ENCODE results near the gene LUC7L. TPM values are rescaled to one million over a fixed set of nuclear protein-coding genes. Genes with fewer than 3 reads are reported as not detected.

Gene LUC7L
- total and polyA plus RNA-seq, 3 donors from 2014 or later: 81.1 to 192 (median 145) TPM

DNA sequence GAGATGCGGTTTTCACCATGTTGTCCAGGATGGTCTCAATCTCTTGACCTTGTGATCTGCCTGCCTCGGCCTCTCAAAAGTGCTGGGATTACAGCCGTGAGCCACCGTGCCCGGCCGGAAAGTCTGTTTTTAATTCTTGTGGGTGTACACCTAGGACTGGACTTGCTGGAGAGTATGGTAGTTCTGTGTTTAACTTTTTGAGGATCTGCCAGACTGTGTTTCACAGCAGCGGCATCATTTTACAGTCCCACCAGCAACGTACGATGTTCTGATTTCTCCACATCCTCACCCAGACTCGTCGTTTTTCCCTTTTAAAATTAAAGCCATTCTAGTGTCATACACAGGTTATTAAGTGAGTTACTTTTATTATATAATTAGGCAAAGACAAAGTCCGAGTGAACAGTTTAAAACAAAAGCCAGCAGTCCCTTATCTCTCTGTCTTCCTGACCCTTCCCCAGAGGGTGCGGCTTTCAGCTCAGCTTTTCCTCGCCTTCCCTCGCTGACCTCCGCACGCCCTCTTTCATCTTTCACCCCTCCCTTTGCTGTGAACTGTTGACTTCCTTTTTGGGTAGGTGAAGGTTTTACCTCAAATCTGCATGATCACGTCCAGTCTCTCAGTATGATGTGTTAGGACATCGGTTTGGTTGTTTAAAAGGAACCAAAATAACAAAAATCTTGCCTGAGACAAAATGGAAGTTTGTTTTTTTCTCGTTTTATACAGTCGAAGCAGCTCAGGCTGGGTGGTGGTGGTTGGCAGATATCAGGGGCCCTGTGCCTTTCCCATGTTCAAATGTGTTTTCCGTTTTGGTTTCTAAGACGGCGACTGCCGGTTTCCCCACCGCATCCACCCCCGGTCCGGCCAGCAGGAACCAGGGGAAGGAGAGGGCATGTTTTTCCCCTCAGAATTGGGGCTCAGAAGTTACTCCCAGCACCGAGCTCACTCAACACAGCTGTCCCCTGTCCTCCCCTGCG is 23.4 kb upstream of the LUC7L start:
- Histone ChIP-seq H3K9me3 (no peaks in the 10 kb centered on the region), H3K27me3 (no peaks in the 10 kb centered on the region), H3K4me1 (no peaks in the 10 kb centered on the region), H3K36me3 (ENCODE audit: low read depth, missing control alignments) (no peaks in the 10 kb centered on the region), H3K4me3 (no peak overlapping the region), H3K27ac (no peak overlapping the region)
- TF ChIP-seq POLR2A (IDR thresholded peaks at IDR 0.05) (no peak), CTCF (IDR thresholded peaks at IDR 0.05) (no peak)
- 83 to 86% methylated on average over 30 of the region's 30 CpGs for WGBS, 2 donors
- intact Hi-C loops (cut with DNase I; ENCODE audit: low total_unique reads): no loop called here
- DNase-seq: no peak

DNA sequence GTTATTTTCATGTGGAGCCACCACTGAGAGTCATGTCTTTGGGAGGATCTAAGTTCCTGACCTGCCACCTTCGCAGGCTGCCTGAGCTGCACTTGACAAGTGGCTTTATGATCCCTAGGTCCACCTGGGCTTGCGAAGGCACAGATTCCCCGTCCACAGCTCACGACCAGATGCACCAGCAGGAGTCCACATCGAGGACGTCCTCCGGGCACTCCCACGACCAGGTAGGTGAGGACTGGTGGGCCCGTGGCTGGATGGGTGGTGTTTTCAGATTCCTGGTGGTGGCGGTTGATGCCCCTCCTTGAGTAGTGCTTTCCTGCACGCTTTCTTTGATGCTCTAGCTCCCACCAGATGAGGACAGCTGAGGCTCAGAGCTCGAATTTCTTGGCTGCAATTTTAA is 20.2 kb upstream of the LUC7L start:
- H3K27me3 ChIP-seq: no peaks in the 10 kb centered on the region
- H3K4me3 ChIP-seq: no peak overlapping the region
- intact Hi-C loops (cut with DNase I; ENCODE audit: low total_unique reads): no loop called here
- no peak overlapping the region for H3K27ac ChIP-seq
- no peaks in the 10 kb centered on the region for H3K9me3 ChIP-seq
- H3K36me3 ChIP-seq (ENCODE audit: low read depth, missing control alignments): no peaks in the 10 kb centered on the region
- DNase-seq: no peak
- H3K4me1 ChIP-seq: no peaks in the 10 kb centered on the region
- 91 to 92% methylated on average over 12 of the region's 12 CpGs for WGBS, 2 donors
- no peak for TF ChIP-seq CTCF (IDR thresholded peaks at IDR 0.05)
- no peak for TF ChIP-seq POLR2A (IDR thresholded peaks at IDR 0.05)

DNA sequence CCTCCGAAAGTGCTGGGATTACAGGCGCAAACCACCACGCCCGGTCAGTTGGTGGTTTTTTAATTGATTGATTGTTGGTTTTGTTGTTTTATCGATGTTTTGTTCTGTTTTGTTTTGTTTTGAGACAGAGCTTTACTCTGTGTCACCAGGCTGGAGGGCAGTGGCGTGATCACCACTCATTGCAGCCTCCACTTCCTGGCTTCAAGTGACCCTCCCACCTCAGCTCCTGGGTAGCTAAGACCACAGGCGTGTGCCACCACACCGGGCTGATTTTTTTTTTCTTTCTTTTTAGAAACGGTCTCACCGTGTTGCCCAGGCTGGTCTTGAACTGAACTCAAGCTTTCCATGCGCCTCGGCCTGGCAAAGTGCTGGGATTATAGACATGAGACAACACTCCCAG is 17.8 kb upstream of the LUC7L start:
- intact Hi-C loops (cut with DNase I; ENCODE audit: low total_unique reads): no loop called here
- no peak overlapping the region for H3K27ac ChIP-seq
- DNase-seq: no peak
- no peaks in the 10 kb centered on the region for H3K27me3 ChIP-seq
- no peaks in the 10 kb centered on the region for H3K36me3 ChIP-seq (ENCODE audit: low read depth, missing control alignments)
- 93 to 94% methylated on average over 12 of the region's 12 CpGs for WGBS, 2 donors
- TF ChIP-seq CTCF (IDR thresholded peaks at IDR 0.05) (no peak), POLR2A (IDR thresholded peaks at IDR 0.05) (no peak)
- H3K9me3 ChIP-seq: no peaks in the 10 kb centered on the region
- no peaks in the 10 kb centered on the region for H3K4me1 ChIP-seq
- H3K4me3 ChIP-seq: no peak overlapping the region

DNA sequence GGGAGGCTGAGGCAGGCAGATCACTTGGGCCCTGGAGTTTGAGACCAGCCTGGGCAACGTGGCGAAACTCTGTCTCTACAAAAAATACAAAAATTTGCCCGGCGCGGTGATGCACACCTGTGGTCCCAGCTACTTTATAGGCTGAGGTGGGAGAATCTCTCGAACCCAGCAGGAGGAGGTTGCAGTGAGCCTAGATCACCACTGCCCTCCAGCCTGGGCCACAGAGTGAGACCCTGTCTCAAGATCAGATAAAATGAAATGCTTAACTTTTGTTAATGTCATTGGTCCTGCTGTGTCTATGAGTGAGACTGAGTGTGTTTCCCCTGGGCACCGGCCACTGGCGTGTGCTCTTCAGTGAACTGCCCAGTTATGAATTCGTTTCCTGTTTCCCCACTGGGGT is 15.9 kb upstream of the LUC7L start:
- Histone ChIP-seq H3K9me3 (no peaks in the 10 kb centered on the region), H3K4me3 (no peak overlapping the region), H3K36me3 (ENCODE audit: low read depth, missing control alignments) (no peaks in the 10 kb centered on the region), H3K4me1 (no peaks in the 10 kb centered on the region), H3K27me3 (no peaks in the 10 kb centered on the region), H3K27ac (no peak overlapping the region)
- intact Hi-C loops (cut with DNase I; ENCODE audit: low total_unique reads): no loop called here
- no peak for TF ChIP-seq CTCF (IDR thresholded peaks at IDR 0.05)
- no peak for TF ChIP-seq POLR2A (IDR thresholded peaks at IDR 0.05)
- 93 to 97% methylated on average over 9 of the region's 9 CpGs for WGBS, 2 donors
- no peak for DNase-seq

DNA sequence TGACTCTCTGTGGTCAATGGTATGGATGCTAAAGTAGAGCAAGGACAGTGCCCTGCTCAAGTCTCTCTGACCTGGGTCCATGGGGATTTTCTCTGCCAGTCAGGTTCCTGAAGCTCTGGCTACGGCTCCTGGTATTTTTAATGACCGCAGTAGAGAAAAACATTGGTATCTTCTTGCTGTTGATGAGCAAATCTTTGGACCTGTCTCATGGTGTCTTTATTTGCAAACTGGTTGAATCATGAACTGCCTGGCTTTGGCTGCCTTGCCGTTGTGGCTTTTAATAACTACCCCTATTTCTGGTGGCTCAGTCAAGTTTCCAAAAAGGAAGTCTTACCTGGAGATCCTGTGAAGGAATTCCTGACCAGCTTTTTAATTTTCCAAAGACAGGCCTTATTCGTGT is 14.1 kb upstream of the LUC7L start:
- Histone ChIP-seq H3K27me3 (no peaks in the 10 kb centered on the region), H3K4me1 (no peaks in the 10 kb centered on the region), H3K27ac (no peak overlapping the region), H3K36me3 (ENCODE audit: low read depth, missing control alignments) (no peaks in the 10 kb centered on the region), H3K9me3 (no peaks in the 10 kb centered on the region), H3K4me3 (no peak overlapping the region)
- 88 to 96% methylated on average over 4 of the region's 4 CpGs for WGBS, 2 donors
- no peak for TF ChIP-seq CTCF (IDR thresholded peaks at IDR 0.05)
- no peak for DNase-seq
- intact Hi-C loops (cut with DNase I; ENCODE audit: low total_unique reads): no loop called here

Data from testis (tissue), 3 donors.